Measurements from ENCODE around the gene TMPRSS13. TPM values are rescaled to one million over a fixed set of nuclear protein-coding genes. Genes with fewer than 3 reads are reported as not detected.

The TMPRSS13 gene
- total RNA-seq, 4 donors from 2014 or later = 0.60 to 1.7 TPM; not detected in 2

DNA sequence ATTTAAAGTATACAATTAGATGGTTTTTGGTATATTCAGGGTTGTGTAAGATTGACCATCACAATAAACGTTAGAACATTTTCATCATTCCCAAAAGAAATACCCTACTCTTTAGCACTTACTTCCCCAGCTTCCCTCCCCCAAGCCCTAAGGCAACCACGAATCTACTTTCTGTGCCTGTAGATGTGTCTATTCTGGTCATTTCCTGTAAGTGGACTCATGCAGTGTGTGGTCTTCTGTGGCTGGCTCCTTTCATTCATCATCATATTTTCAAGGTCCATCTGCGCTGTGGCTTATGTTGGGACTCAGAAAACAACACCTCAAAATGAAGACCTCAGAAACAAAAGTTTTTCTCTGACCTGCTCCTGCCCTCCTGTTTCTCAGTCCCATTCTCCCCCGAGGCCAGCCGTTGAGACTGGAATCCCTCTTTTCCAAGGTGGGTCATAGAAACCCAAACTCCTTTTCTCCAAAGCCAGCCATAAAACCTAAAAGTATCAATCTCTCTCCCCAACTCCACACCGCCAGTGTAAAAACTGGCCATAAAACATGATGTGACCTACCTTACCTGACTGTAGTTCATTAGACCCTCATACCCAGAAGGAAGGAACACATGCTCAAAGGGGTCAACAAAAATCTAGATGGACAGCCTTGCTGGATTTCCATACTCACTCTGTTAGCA, 12.9 kb upstream of the TMPRSS13 start:
- H3K27ac ChIP-seq = no peak overlapping the region
- H3K36me3 ChIP-seq = no peaks in the 10 kb centered on the region
- 77 to 79% methylated on average over 6 of the region's 6 CpGs for WGBS, 2 donors
- no peaks in the 10 kb centered on the region for H3K4me1 ChIP-seq
- no peaks in the 10 kb centered on the region for H3K9me3 ChIP-seq
- no peaks in the 10 kb centered on the region for H3K27me3 ChIP-seq
- no peak for DNase-seq (ENCODE audit: low spot score in 2 of 2)
- H3K4me3 ChIP-seq = no peak overlapping the region
- TF ChIP-seq POLR2A (IDR thresholded peaks at IDR 0.05) (no peak), EP300 (IDR thresholded peaks at IDR 0.05) (no peak)
- TF ChIP-seq, protein P1, sequence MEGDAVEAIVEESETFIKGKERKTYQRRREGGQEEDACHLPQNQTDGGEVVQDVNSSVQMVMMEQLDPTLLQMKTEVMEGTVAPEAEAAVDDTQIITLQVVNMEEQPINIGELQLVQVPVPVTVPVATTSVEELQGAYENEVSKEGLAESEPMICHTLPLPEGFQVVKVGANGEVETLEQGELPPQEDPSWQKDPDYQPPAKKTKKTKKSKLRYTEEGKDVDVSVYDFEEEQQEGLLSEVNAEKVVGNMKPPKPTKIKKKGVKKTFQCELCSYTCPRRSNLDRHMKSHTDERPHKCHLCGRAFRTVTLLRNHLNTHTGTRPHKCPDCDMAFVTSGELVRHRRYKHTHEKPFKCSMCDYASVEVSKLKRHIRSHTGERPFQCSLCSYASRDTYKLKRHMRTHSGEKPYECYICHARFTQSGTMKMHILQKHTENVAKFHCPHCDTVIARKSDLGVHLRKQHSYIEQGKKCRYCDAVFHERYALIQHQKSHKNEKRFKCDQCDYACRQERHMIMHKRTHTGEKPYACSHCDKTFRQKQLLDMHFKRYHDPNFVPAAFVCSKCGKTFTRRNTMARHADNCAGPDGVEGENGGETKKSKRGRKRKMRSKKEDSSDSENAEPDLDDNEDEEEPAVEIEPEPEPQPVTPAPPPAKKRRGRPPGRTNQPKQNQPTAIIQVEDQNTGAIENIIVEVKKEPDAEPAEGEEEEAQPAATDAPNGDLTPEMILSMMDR (IDR thresholded peaks at IDR 0.05) = no peak

DNA sequence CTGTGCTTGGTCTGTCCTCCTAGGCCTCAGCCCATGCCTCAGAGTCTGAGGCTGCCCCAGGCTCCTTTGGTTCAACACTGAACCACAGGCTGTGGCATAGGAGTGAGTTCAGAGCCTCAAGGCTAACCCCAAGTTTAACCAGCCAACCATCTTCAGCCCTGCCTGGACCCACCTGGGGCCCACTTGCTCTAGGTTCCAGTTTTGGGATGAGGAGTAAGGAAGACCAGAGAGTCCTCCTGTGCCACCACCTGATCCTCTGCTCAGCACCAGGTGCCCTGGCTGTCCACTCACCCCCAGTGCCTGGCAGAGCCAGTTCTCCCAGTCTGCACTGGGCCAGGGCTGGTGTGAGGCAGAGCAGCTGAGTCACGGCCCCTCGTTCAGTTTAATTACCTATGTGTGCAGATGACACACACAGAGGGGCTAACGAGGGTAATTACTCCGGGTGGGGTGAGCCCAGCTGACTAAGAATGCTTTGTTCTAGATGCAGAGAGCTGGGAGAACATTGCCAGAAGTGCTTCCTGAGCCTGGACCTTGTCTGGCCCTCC, 12.0 kb upstream of the TMPRSS13 start:
- WGBS, 2 donors = 50 to 67% methylated on average over 4 of the region's 4 CpGs
- no peaks in the 10 kb centered on the region for H3K27me3 ChIP-seq
- H3K4me3 ChIP-seq = no peak overlapping the region
- no peaks in the 10 kb centered on the region for H3K4me1 ChIP-seq
- no peaks in the 10 kb centered on the region for H3K9me3 ChIP-seq
- H3K36me3 ChIP-seq = no peaks in the 10 kb centered on the region
- TF ChIP-seq, protein P1 (IDR thresholded peaks at IDR 0.05) = no peak
- TF ChIP-seq EP300 (IDR thresholded peaks at IDR 0.05) (no peak), POLR2A (IDR thresholded peaks at IDR 0.05) (no peak)
- no peak for DNase-seq (ENCODE audit: low spot score in 2 of 2)
- H3K27ac ChIP-seq = no peak overlapping the region

DNA sequence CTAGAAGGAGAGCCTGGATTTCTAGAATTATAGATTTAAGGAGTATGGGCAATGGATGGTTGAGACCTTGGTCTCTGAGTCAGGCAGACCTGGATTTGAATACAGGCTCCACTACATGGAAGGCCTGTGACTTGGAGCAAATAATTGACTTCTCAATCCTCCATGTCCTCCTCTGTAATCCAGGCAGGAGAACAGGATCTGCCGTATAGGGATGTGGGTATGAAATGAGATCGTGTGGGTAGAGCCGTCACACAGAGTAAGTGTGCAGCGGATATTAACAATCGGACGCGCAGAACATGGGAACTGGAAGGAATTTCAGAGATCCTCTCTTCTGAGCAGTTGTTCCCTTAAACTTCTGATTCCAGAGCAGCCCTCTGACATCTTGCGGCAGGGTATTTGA, 11.5 kb upstream of the TMPRSS13 start:
- TF ChIP-seq POLR2A (IDR thresholded peaks at IDR 0.05) (no peak), EP300 (IDR thresholded peaks at IDR 0.05) (no peak)
- 88 to 96% methylated on average over 8 of the region's 8 CpGs for WGBS, 2 donors
- Histone ChIP-seq H3K4me1 (no peaks in the 10 kb centered on the region), H3K36me3 (no peaks in the 10 kb centered on the region), H3K4me3 (no peak overlapping the region), H3K27me3 (no peaks in the 10 kb centered on the region), H3K9me3 (no peaks in the 10 kb centered on the region), H3K27ac (no peak overlapping the region)
- no peak for DNase-seq (ENCODE audit: low spot score in 2 of 2)

DNA sequence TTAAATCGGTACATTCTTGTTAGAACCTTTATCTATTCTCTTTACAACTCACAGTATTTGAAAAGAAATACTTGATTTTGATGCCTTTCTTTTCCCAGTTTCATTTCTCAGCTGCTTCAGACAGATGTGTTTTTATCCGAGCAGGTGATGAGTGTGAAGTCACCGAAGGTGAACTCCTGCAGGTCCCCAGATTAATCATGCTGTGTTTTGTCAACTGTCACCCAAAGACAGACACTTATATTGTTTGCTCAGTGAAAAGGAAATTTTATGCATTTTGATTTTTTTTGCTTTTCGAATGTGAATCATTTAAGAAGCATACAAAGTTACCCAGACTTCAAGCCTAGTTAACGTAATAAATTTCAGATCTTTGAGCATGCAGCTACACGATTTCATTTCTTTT, 7.8 kb upstream of the TMPRSS13 start:
- H3K9me3 ChIP-seq = no peaks in the 10 kb centered on the region
- H3K27ac ChIP-seq = no peak overlapping the region
- H3K4me1 ChIP-seq = no peaks in the 10 kb centered on the region
- 61 to 66% methylated on average over 6 of the region's 6 CpGs for WGBS, 2 donors
- no peak overlapping the region for H3K4me3 ChIP-seq
- H3K27me3 ChIP-seq = no peaks in the 10 kb centered on the region
- H3K36me3 ChIP-seq = no peaks in the 10 kb centered on the region
- DNase-seq (ENCODE audit: low spot score in 2 of 2) = no peak
- TF ChIP-seq, protein P1 (IDR thresholded peaks at IDR 0.05) = no peak
- no peak for TF ChIP-seq EP300 (IDR thresholded peaks at IDR 0.05)
- TF ChIP-seq POLR2A (IDR thresholded peaks at IDR 0.05) = no peak

DNA sequence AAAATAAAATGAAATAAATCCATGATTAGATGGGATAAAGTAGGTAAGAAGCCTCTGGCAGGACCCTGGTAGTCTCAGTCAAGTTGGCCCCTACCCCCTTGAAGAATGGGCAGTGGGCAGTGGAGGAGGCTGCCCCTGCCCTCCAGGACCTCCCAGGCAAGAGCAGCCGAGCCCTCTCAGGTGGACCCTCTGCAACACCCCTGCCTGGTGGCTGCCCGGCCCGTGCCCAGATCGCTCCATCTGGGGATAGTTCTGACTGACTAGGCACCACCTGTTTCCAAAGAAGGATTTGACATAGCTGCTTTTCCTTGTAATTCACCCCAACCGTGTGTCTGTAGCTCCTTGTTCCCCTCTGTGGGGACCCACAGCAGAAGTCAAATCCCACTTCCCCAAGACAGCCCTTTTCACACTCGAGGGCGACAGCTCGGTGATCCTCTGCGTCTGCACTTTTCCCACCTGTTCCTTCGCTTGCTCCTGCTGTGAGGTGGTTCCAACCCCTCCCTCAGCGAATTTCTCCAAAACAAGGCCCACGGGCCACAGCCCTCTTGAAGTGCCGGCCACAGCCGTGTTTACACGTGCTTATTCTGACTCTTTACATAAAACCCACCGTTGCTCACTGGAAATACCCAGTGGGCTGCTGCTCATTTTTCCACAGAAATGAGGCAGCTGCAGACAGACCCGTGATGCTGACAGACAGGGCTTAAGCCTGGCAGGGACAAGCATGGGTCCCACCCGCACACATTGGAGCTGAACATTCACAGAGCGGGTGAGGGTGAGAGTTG, 5.5 kb upstream of the TMPRSS13 start:
- Histone ChIP-seq H3K27ac (no peak overlapping the region), H3K4me3 (no peak overlapping the region), H3K9me3 (no peaks in the 10 kb centered on the region), H3K36me3 (no peaks in the 10 kb centered on the region), H3K27me3 (no peaks in the 10 kb centered on the region), H3K4me1 (no peaks in the 10 kb centered on the region)
- WGBS, 2 donors = 74 to 81% methylated on average over 19 of the region's 19 CpGs
- TF ChIP-seq EP300 (IDR thresholded peaks at IDR 0.05) = no peak
- TF ChIP-seq, protein P1 (IDR thresholded peaks at IDR 0.05) = no peak
- TF ChIP-seq POLR2A (IDR thresholded peaks at IDR 0.05) = no peak
- DNase-seq (ENCODE audit: low spot score in 2 of 2) = no peak
